K562 (cell line): ENCODE data around the gene IRAK2. TPM values are rescaled to one million over a fixed set of nuclear protein-coding genes. Genes with fewer than 3 reads are reported as not detected.

Source experiments
- CEBPB ChIP-seq: fragments of 450-650 bp; IDR thresholded peaks from 2 replicates; pipeline ENCODE4 v1.6.1; 2016; ENCODE audit warnings: missing genetic modification characterization, missing compliant biosample characterization
- CHD4 ChIP-seq: fragments of 200-600 bp; sonication (generic); IDR thresholded peaks from 3 replicates; pipeline ENCODE4 v1.6.1; 2012; ENCODE audit warnings: low read depth, mild to moderate bottlenecking, mixed read lengths, low read length, inconsistent platforms; ENCODE audit not compliant: insufficient read depth, insufficient replicate concordance, poor library complexity, severe bottlenecking
- HDAC6 ChIP-seq: IDR thresholded peaks from 2 replicates; pipeline ENCODE4 v1.6.1; 2012; ENCODE audit warnings: low read depth, mild to moderate bottlenecking, control low read depth, inconsistent platforms, low read length, moderate library complexity
- KDM1A ChIP-seq, 2 experiments: fragments of 450-650 bp; IDR thresholded peaks; 2 replicates each; pipeline ENCODE4 v1.6.1; 2016; ENCODE audit warnings: mild to moderate bottlenecking in 2 of 2
- MTF1 ChIP-seq: fragments of 250-450 bp; sonication (Bioruptor Pico); IDR thresholded peaks from 2 replicates; pipeline ENCODE4 v1.9.0; 2021; ENCODE audit warnings: moderate library complexity, mild to moderate bottlenecking, inconsistent platforms, borderline replicate concordance
- NFYB ChIP-seq: IDR thresholded peaks from 2 replicates; pipeline ENCODE4 v1.6.1; 2011; ENCODE audit warnings: mild to moderate bottlenecking, moderate library complexity; ENCODE audit not compliant: insufficient read length; ENCODE audit errors: extremely low read depth
- PRPF4 ChIP-seq: fragments of 200-400 bp; formaldehyde crosslinking; IDR thresholded peaks from one replicate; pipeline ENCODE4 v1.6.1; 2017; ENCODE audit warnings: low read length, low read depth, mild to moderate bottlenecking; ENCODE audit not compliant: insufficient read depth, poor library complexity, severe bottlenecking
- TAF9B ChIP-seq: fragments of 450-650 bp; IDR thresholded peaks from 2 replicates; pipeline ENCODE4 v1.6.1; 2018; ENCODE audit warnings: mild to moderate bottlenecking; ENCODE audit not compliant: partially characterized antibody
- ZKSCAN8 ChIP-seq: fragments of 200-800 bp; sonication (Bioruptor generic); IDR thresholded peaks from 2 replicates; pipeline ENCODE4 v1.6.1; 2016; ENCODE audit warnings: missing genetic modification characterization, missing compliant biosample characterization
- ZNF561 ChIP-seq: fragments of 450-650 bp; formaldehyde crosslinking; conservative IDR thresholded peaks from 2 replicates; pipeline ENCODE4 v1.4.0; 2020; ENCODE audit warnings: mild to moderate bottlenecking, moderate library complexity
- ZZZ3 ChIP-seq: fragments of 450-650 bp; IDR thresholded peaks from 2 replicates; pipeline ENCODE4 v1.6.1; 2016; ENCODE audit warnings: antibody characterized with exemption, mild to moderate bottlenecking, moderate library complexity
- polyA plus RNA-seq, 8 experiments: library from polyadenylated mRNA; depleted of rRNA in 4 of 8; stranded (reverse) in 5 of 8; unstranded in 3 of 8; fragments of >200 nt; fragmentation: Nextera tagmentation in 2 of 8; fragmentation: Illumina TruSeq in 1 of 8; extraction: Ambion mirVana in 2 of 8; extraction: Trizol in 1 of 8; gene quantifications; 2 replicates each; pipeline versions ENCODE4 v1.2.1 to v1.2.3, GENCODE V29; 2011 to 2014; ENCODE audit warnings: inconsistent platforms in 1 of 8, missing spikeins in 1 of 8
- total RNA-seq, 7 experiments: library from RNA; depleted of rRNA in 6 of 7; stranded (reverse); fragments of >200 nt in 6 of 7; fragmentation: Illumina TruSeq in 2 of 7; extraction: Trizol in 2 of 7; gene quantifications; 2 replicates each; pipeline versions ENCODE4 v1.2.1 to v1.2.3, GENCODE V29; 2011 to 2021; ENCODE audit warnings: low replicate concordance in 1 of 7
- TF ChIP-seq, protein P1 (sequence below): fragments of 250-450 bp; sonication (Bioruptor Pico); IDR thresholded peaks from 2 replicates; pipeline ENCODE4 v1.5.0; 2021
- TF ChIP-seq, protein P2 (sequence below), 2 experiments: IDR thresholded peaks in 1 of 2; conservative IDR thresholded peaks in 1 of 2; 2 replicates each; pipeline ENCODE4 v1.6.1; 2016; ENCODE audit warnings: low read depth in 2 of 2, mild to moderate bottlenecking in 1 of 2, missing compliant biosample characterization in 1 of 2, missing genetic modification characterization in 1 of 2, moderate library complexity in 1 of 2
- TF ChIP-seq, protein P3 (sequence below), 3 experiments: fragments of 200-800 bp in 1 of 3; fragments of 250-450 bp in 1 of 3; fragments of 450-650 bp in 1 of 3; sonication (Bioruptor Pico) in 1 of 3; sonication (Bioruptor generic) in 1 of 3; formaldehyde crosslinking in 1 of 3; IDR thresholded peaks; 2 replicates each; pipeline versions ENCODE4 v1.6.1 to v1.8.0; 2016 to 2022; ENCODE audit warnings: mild to moderate bottlenecking in 2 of 3, missing genetic modification characterization in 2 of 3, missing compliant biosample characterization in 1 of 3, moderate library complexity in 1 of 3
- TF ChIP-seq, protein P4 (sequence below), 2 experiments: fragments of 150-350 bp in 1 of 2; IDR thresholded peaks; 2 replicates each; pipeline ENCODE4 v1.6.1; 2012 to 2016; ENCODE audit warnings: low read depth in 2 of 2, low read length in 2 of 2, mild to moderate bottlenecking in 1 of 2, moderate library complexity in 1 of 2

IRAK2 gene
- total and polyA plus RNA-seq, 9 of the 15 experiments (the other 6 are each of a cell fraction or from before 2014, with no cell fraction given), result 0.42 to 4.4 (median 2.7) TPM

DNA sequence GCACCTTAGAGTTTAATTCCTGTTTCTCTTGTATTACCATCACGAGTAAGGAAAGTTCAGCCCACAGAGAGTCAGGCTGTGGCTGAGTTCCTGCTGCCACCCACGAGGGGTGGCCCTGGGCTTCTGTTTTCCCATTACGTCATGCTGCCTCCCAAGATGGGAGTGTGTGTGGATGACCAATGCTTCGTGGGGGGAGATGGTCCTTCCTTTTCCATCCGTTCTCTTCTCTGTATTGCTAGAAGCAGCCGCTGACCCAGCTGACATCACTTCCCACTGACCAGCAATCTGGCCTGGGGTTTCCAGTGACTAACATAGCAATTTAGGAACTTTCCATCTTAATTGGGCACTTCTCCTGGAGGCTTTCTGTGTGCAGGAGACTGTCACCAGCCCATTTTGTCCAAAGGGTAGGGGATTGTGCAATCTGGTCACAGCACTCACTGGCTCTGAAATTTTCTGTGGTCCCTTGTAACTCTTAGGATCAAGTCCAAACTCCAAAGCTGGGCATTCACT is 9.3 kb downstream of the IRAK2 start (continued):
- TF ChIP-seq PRPF4, result no peak
- no peak for TF ChIP-seq MTF1 (CRISPR knock-in tag)
- TF ChIP-seq CEBPB (tag), result peak; percentile 95
- TF ChIP-seq, protein P1, sequence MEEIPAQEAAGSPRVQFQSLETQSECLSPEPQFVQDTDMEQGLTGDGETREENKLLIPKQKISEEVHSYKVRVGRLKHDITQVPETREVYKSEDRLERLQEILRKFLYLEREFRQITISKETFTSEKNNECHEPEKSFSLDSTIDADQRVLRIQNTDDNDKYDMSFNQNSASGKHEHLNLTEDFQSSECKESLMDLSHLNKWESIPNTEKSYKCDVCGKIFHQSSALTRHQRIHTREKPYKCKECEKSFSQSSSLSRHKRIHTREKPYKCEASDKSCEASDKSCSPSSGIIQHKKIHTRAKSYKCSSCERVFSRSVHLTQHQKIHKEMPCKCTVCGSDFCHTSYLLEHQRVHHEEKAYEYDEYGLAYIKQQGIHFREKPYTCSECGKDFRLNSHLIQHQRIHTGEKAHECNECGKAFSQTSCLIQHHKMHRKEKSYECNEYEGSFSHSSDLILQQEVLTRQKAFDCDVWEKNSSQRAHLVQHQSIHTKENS (CRISPR knock-in tag), result no peak
- TF ChIP-seq ZZZ3, result no peak
- 0 out of 2 replicates have a peak, but pooled peaks have one; percentile 7 for TF ChIP-seq ZKSCAN8 (CRISPR knock-in tag)
- TF ChIP-seq KDM1A (IDR thresholded peaks at IDR 0.05), result peak in 1 of 2 experiments; percentile 30; a peak in 2 of 4 replicates
- TF ChIP-seq ZNF561 (CRISPR knock-in tag), result no peak
- TF ChIP-seq, protein P2, sequence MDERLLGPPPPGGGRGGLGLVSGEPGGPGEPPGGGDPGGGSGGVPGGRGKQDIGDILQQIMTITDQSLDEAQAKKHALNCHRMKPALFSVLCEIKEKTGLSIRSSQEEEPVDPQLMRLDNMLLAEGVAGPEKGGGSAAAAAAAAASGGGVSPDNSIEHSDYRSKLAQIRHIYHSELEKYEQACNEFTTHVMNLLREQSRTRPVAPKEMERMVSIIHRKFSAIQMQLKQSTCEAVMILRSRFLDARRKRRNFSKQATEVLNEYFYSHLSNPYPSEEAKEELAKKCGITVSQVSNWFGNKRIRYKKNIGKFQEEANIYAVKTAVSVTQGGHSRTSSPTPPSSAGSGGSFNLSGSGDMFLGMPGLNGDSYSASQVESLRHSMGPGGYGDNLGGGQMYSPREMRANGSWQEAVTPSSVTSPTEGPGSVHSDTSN (CRISPR knock-in tag; IDR thresholded peaks at IDR 0.05; ENCODE audit: low read depth), result no peak
- TF ChIP-seq, protein P2 (tag; conservative IDR thresholded peaks at IDR 0.05; ENCODE audit: low read depth), result no peak
- TF ChIP-seq NFYB, result no peak
- TF ChIP-seq HDAC6, result no peak
- TF ChIP-seq, protein P3, sequence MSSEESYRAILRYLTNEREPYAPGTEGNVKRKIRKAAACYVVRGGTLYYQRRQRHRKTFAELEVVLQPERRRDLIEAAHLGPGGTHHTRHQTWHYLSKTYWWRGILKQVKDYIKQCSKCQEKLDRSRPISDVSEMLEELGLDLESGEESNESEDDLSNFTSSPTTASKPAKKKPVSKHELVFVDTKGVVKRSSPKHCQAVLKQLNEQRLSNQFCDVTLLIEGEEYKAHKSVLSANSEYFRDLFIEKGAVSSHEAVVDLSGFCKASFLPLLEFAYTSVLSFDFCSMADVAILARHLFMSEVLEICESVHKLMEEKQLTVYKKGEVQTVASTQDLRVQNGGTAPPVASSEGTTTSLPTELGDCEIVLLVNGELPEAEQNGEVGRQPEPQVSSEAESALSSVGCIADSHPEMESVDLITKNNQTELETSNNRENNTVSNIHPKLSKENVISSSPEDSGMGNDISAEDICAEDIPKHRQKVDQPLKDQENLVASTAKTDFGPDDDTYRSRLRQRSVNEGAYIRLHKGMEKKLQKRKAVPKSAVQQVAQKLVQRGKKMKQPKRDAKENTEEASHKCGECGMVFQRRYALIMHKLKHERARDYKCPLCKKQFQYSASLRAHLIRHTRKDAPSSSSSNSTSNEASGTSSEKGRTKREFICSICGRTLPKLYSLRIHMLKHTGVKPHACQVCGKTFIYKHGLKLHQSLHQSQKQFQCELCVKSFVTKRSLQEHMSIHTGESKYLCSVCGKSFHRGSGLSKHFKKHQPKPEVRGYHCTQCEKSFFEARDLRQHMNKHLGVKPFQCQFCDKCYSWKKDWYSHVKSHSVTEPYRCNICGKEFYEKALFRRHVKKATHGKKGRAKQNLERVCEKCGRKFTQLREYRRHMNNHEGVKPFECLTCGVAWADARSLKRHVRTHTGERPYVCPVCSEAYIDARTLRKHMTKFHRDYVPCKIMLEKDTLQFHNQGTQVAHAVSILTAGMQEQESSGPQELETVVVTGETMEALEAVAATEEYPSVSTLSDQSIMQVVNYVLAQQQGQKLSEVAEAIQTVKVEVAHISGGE (CRISPR knock-in tag; IDR thresholded peaks at IDR 0.05), result no peak
- TF ChIP-seq CHD4, result no peak
- TF ChIP-seq, protein P4, sequence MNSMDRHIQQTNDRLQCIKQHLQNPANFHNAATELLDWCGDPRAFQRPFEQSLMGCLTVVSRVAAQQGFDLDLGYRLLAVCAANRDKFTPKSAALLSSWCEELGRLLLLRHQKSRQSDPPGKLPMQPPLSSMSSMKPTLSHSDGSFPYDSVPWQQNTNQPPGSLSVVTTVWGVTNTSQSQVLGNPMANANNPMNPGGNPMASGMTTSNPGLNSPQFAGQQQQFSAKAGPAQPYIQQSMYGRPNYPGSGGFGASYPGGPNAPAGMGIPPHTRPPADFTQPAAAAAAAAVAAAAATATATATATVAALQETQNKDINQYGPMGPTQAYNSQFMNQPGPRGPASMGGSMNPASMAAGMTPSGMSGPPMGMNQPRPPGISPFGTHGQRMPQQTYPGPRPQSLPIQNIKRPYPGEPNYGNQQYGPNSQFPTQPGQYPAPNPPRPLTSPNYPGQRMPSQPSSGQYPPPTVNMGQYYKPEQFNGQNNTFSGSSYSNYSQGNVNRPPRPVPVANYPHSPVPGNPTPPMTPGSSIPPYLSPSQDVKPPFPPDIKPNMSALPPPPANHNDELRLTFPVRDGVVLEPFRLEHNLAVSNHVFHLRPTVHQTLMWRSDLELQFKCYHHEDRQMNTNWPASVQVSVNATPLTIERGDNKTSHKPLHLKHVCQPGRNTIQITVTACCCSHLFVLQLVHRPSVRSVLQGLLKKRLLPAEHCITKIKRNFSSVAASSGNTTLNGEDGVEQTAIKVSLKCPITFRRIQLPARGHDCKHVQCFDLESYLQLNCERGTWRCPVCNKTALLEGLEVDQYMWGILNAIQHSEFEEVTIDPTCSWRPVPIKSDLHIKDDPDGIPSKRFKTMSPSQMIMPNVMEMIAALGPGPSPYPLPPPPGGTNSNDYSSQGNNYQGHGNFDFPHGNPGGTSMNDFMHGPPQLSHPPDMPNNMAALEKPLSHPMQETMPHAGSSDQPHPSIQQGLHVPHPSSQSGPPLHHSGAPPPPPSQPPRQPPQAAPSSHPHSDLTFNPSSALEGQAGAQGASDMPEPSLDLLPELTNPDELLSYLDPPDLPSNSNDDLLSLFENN (IDR thresholded peaks at IDR 0.05; ENCODE audit: low read depth in 2 of 2, low read length in 2 of 2), result no peak
- no peak for TF ChIP-seq TAF9B
